Activated CD8-positive, alpha-beta memory T cell treated with anti-CD3 and anti-CD28 coated beads for 4 hours (primary cell): ENCODE measurements around the gene G2E3.

Experiments
- DNase-seq, 2 donors: peaks; one replicate each; pipeline ENCODE4 v3.0.0-alpha.2; 2020; ENCODE audit warnings: low read depth in 2 of 2

The G2E3 gene

DNA sequence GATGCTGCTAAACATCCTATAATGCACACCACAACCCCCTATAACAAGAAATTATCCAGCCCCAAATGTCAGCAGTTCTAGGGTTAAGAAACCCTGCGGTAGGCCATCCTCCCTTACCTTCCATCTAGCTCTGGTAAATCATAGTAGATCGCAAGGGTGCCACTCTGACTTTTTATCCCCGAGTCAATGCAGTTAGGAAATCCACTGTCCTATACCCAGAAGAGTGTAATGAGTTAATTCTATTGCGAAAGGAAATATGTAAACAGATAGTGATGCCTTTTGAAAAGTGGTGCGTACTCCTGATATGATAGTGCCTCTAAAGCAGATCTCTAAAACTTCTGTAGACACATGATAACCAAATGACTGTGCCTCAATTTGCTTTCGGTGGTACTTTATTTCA is 93.0 kb downstream of the G2E3 start:
- DNase-seq: no peak

DNA sequence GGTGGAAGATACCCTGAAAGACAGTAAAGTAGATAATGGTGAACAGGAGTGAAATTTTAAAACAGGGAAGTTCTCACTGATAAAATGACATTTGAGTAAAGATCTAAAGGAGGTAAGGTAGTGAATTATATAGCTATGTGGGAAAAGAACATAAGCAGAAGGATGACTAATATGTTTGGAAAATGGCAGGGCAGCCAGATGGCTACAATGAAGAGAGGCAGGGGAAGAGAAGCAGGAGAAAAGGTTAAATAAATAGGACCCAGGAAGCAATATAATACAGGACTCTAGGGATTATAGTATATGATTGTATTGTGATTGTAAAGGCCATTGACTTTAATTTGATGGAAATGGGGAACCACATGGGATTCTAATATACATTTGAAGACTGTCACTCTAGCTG is 96.2 kb downstream of the G2E3 start:
- DNase-seq: no peak

DNA sequence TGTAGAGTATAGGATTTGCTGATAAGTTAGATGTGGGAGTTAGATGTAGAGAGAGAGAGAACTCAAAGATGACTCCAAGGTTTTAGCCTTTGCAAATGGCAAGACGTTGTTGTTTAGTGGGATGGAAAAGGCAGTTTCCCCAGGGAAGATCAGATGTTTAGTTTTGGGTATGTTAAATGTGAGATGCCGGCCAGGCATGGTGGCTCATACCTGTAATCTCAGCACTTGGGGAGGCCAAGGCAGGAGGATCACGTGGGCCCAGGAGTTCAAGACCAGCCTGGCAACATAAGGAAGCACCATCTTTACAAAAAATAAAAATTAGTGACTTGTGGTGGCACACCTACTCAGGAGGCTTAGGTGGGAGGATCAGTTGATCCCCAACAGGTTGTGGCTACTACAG is 96.7 kb downstream of the G2E3 start:
- no peak for DNase-seq

- no peak for DNase-seq
Measured at GRCh38 chr14:30656190-30656632, 97.3 kb downstream of the G2E3 start.

DNA sequence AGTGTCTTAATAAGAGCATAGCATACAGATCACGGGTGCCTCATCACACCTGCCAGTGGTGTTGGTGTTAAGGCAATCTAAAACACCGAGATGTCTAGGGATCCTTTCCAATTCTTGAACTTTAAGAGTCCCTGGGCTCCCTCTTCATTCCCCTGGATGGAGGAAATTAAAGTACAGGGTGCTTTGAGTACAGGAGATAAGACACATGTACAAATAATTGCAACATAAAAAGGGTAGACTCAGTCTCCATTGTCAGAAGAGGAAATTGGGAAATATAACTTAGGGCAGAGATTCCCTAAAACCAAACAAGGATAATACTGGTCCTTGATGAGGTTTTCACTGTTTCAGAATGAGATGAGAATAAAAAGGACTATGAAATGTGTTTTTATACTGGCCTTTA is 98.1 kb downstream of the G2E3 start:
- no peak for DNase-seq

DNA sequence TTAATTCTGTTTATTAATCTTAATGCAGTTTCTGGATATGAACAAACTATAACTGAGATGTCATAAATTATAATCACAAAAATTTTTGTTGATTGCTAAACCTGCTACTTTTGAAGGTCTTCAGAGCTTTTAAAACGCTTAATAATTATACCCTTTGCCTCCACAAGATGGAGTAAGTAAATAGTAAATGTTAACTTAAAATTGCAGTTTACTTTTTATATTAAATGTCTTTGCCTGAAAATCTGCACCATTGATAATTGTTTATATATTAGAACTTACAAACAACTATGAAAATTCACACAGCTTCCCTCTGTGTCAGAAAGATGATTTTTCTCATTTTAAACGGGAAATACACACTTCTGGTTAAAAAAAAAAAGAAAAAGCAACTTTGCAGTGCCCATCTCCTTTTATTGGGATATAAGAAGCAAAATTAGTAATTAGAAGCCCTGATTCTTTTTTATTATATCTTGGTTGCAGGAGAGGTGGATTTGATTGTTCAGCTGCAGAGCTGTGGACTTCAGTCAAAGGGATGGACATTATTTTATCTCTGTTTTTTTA is 98.7 kb downstream of the G2E3 start:
- no peak for DNase-seq

- DNase-seq: no peak
Measured at GRCh38 chr14:30658645-30659044, 99.7 kb downstream of the G2E3 start.

DNA sequence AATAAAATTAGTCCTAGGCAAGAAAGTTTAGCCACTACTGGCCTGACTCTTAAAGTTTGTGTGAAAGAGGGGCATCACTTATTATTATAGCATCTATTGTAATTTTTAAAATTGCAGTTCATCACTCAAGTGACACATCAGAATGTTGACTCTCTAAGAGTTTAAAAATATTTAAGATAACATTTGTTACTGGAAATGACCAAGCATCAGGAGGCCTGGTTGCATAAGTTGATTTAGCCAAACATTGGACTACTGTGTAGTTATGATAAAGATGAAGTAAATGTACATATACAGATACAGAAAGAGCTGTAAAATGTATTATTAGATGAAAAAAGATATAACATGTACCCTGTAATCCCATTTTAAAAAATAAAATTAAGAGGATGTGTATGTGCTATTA is 110.6 kb downstream of the G2E3 start:
- DNase-seq: no peak
